Stomach smooth muscle (tissue), 2 donors: ENCODE measurements around the gene MAP2K5.

ENCODE experiments used
- H3K27ac ChIP-seq: one replicate; pipeline ENCODE4 v1.7.0; 2013; ENCODE audit warnings: mild to moderate bottlenecking, low read length, inconsistent platforms
- H3K27me3 ChIP-seq, 2 donors: one replicate each; pipeline ENCODE4 v1.7.0; 2013; ENCODE audit warnings: low read length in 2 of 2; ENCODE audit not compliant: insufficient read depth in 2 of 2, control insufficient read depth in 1 of 2
- H3K36me3 ChIP-seq, 2 donors: one replicate each; pipeline ENCODE4 v1.7.0; 2013; ENCODE audit warnings: low read length in 2 of 2; ENCODE audit not compliant: control insufficient read depth in 2 of 2, insufficient read depth in 2 of 2
- H3K4me1 ChIP-seq: one replicate; pipeline ENCODE4 v1.7.0; 2013; ENCODE audit warnings: low read length; ENCODE audit not compliant: control insufficient read depth, insufficient read depth
- H3K4me3 ChIP-seq, 2 donors: one replicate each; pipeline ENCODE4 v1.7.0; 2013; ENCODE audit warnings: low read length in 2 of 2
- H3K9ac ChIP-seq, 2 donors: one replicate each; pipeline ENCODE4 v1.7.0; 2013; ENCODE audit warnings: low read length in 2 of 2, mild to moderate bottlenecking in 1 of 2
- H3K9me3 ChIP-seq, 2 donors: one replicate each; pipeline ENCODE4 v1.7.0; 2013; ENCODE audit warnings: low read length in 2 of 2; ENCODE audit not compliant: control insufficient read depth in 2 of 2
- donor health status: healthy.
- donor health status: Pancreatic carcinoma.

MAP2K5 gene

GRCh38 chr15:67696087-67696486 lies 153.6 kb downstream of the MAP2K5 start:
- Histone ChIP-seq H3K9me3 (no peaks in the 10 kb centered on the region), H3K27ac (no peak overlapping the region), H3K9ac (no peak overlapping the region), H3K4me1 (no peaks in the 10 kb centered on the region), H3K27me3 (no peaks in the 10 kb centered on the region), H3K36me3 (peaks cover 0 to 2% of the 10 kb centered on the region in 2 donors), H3K4me3 (no peak overlapping the region)

GRCh38 chr15:67700023-67700422 lies 157.5 kb downstream of the MAP2K5 start:
- H3K36me3 ChIP-seq: peaks cover 2 to 5% of the 10 kb centered on the region in 2 donors
- H3K9me3 ChIP-seq: no peaks in the 10 kb centered on the region
- no peaks in the 10 kb centered on the region for H3K4me1 ChIP-seq

GRCh38 chr15:67701669-67702068 lies 159.2 kb downstream of the MAP2K5 start:
- Histone ChIP-seq H3K27ac (no peak overlapping the region), H3K36me3 (peaks cover 2 to 7% of the 10 kb centered on the region in 2 donors), H3K4me1 (no peaks in the 10 kb centered on the region), H3K9ac (no peak overlapping the region), H3K4me3 (no peak overlapping the region), H3K9me3 (no peaks in the 10 kb centered on the region), H3K27me3 (no peaks in the 10 kb centered on the region)

More at GRCh38 chr15:67700023-67700422, 157.5 kb downstream of the MAP2K5 start:
- H3K9ac ChIP-seq: no peak overlapping the region
- H3K27ac ChIP-seq: no peak overlapping the region
- no peak overlapping the region for H3K4me3 ChIP-seq
- no peaks in the 10 kb centered on the region for H3K27me3 ChIP-seq

- H3K9ac ChIP-seq: no peak overlapping the region
- H3K27ac ChIP-seq: no peak overlapping the region
- no peaks in the 10 kb centered on the region for H3K9me3 ChIP-seq
- H3K4me3 ChIP-seq: no peak overlapping the region
- H3K27me3 ChIP-seq: no peaks in the 10 kb centered on the region
- no peaks in the 10 kb centered on the region for H3K4me1 ChIP-seq
- H3K36me3 ChIP-seq: peaks cover 0 to 7% of the 10 kb centered on the region in 2 donors
Measured at GRCh38 chr15:67707520-67708283, 165.2 kb downstream of the MAP2K5 start.

- Histone ChIP-seq H3K9ac (no peak overlapping the region), H3K27ac (no peak overlapping the region), H3K4me1 (no peaks in the 10 kb centered on the region), H3K36me3 (peaks cover 0 to 3% of the 10 kb centered on the region in 2 donors), H3K27me3 (no peaks in the 10 kb centered on the region), H3K9me3 (no peaks in the 10 kb centered on the region), H3K4me3 (no peak overlapping the region)
Measured at GRCh38 chr15:67708500-67708899, 166.0 kb downstream of the MAP2K5 start.

- no peak overlapping the region for H3K27ac ChIP-seq
- no peak overlapping the region for H3K4me3 ChIP-seq
- no peaks in the 10 kb centered on the region for H3K4me1 ChIP-seq
Measured at GRCh38 chr15:67715170-67715569, 172.7 kb downstream of the MAP2K5 start.

GRCh38 chr15:67716171-67716570 lies 173.7 kb downstream of the MAP2K5 start:
- no peak overlapping the region for H3K9ac ChIP-seq
- no peaks in the 10 kb centered on the region for H3K27me3 ChIP-seq
- no peak overlapping the region for H3K4me3 ChIP-seq
- no peak overlapping the region for H3K27ac ChIP-seq
- no peaks in the 10 kb centered on the region for H3K9me3 ChIP-seq
- H3K4me1 ChIP-seq: no peaks in the 10 kb centered on the region
- peaks cover 0 to 3% of the 10 kb centered on the region in 2 donors for H3K36me3 ChIP-seq

More at GRCh38 chr15:67715170-67715569, 172.7 kb downstream of the MAP2K5 start:
- Histone ChIP-seq H3K9me3 (no peaks in the 10 kb centered on the region), H3K9ac (no peak overlapping the region), H3K27me3 (no peaks in the 10 kb centered on the region), H3K36me3 (peaks cover 0 to 3% of the 10 kb centered on the region in 2 donors)

GRCh38 chr15:67717776-67718175 lies 175.3 kb downstream of the MAP2K5 start:
- no peaks in the 10 kb centered on the region for H3K4me1 ChIP-seq
- no peak overlapping the region for H3K4me3 ChIP-seq
- H3K36me3 ChIP-seq: peaks cover 0 to 3% of the 10 kb centered on the region in 2 donors
- H3K9ac ChIP-seq: no peak overlapping the region
- no peaks in the 10 kb centered on the region for H3K9me3 ChIP-seq
- no peaks in the 10 kb centered on the region for H3K27me3 ChIP-seq
- H3K27ac ChIP-seq: no peak overlapping the region

GRCh38 chr15:67719330-67719959 lies 176.9 kb downstream of the MAP2K5 start:
- Histone ChIP-seq H3K9ac (no peak overlapping the region), H3K9me3 (no peaks in the 10 kb centered on the region), H3K36me3 (peaks cover 0 to 3% of the 10 kb centered on the region in 2 donors), H3K27ac (no peak overlapping the region), H3K4me3 (no peak overlapping the region), H3K27me3 (no peaks in the 10 kb centered on the region), H3K4me1 (no peaks in the 10 kb centered on the region)

GRCh38 chr15:67720556-67721175 lies 178.2 kb downstream of the MAP2K5 start:
- Histone ChIP-seq H3K9ac (no peak overlapping the region), H3K4me1 (no peaks in the 10 kb centered on the region), H3K27ac (no peak overlapping the region), H3K36me3 (no peaks in the 10 kb centered on the region), H3K4me3 (no peak overlapping the region), H3K9me3 (no peaks in the 10 kb centered on the region), H3K27me3 (no peaks in the 10 kb centered on the region)
